Stomach smooth muscle (tissue), 2 donors: Measurements from ENCODE around the gene TRIM54.
A peak's percentile ranks its signal among the peaks of the same experiment; 100 is the strongest.
"Not testable (repeated sequence)": the region's sequence is repeated elsewhere in the genome, so short reads cannot be mapped to it uniquely, and the experiment has no call there.

Experiments used
- H3K27ac ChIP-seq: one replicate; pipeline ENCODE4 v1.7.0; 2013; ENCODE audit warnings: mild to moderate bottlenecking, low read length, inconsistent platforms
- H3K27me3 ChIP-seq, 2 donors: one replicate each; pipeline ENCODE4 v1.7.0; 2013; ENCODE audit warnings: low read length in 2 of 2; ENCODE audit not compliant: insufficient read depth in 2 of 2, control insufficient read depth in 1 of 2
- H3K36me3 ChIP-seq, 2 donors: one replicate each; pipeline ENCODE4 v1.7.0; 2013; ENCODE audit warnings: low read length in 2 of 2; ENCODE audit not compliant: control insufficient read depth in 2 of 2, insufficient read depth in 2 of 2
- H3K4me1 ChIP-seq: one replicate; pipeline ENCODE4 v1.7.0; 2013; ENCODE audit warnings: low read length; ENCODE audit not compliant: control insufficient read depth, insufficient read depth
- H3K4me3 ChIP-seq, 2 donors: one replicate each; pipeline ENCODE4 v1.7.0; 2013; ENCODE audit warnings: low read length in 2 of 2
- H3K9ac ChIP-seq, 2 donors: one replicate each; pipeline ENCODE4 v1.7.0; 2013; ENCODE audit warnings: low read length in 2 of 2, mild to moderate bottlenecking in 1 of 2
- H3K9me3 ChIP-seq, 2 donors: one replicate each; pipeline ENCODE4 v1.7.0; 2013; ENCODE audit warnings: low read length in 2 of 2; ENCODE audit not compliant: control insufficient read depth in 2 of 2
- donor health status: healthy.
- donor health status: Pancreatic carcinoma.

The TRIM54 gene

GRCh38 chr2:27258051-27258450 is 24.2 kb upstream of the TRIM54 start:
- Histone ChIP-seq H3K36me3 (no peaks in the 10 kb centered on the region), H3K4me3 (no peak overlapping the region), H3K27me3 (peaks cover 59 to 60% of the 10 kb centered on the region in 2 donors), H3K9ac (no peak overlapping the region), H3K4me1 (peaks cover 15% of the 10 kb centered on the region), H3K9me3 (no peaks in the 10 kb centered on the region), H3K27ac (no peak overlapping the region)

- Histone ChIP-seq H3K4me1 (peaks cover 36% of the 10 kb centered on the region), H3K4me3 (no peak overlapping the region), H3K27ac (no peak overlapping the region), H3K27me3 (peaks cover 71 to 79% of the 10 kb centered on the region in 2 donors), H3K9ac (no peak overlapping the region), H3K9me3 (no peaks in the 10 kb centered on the region), H3K36me3 (no peaks in the 10 kb centered on the region)
These were observed 20.8 kb upstream of the TRIM54 start for GRCh38 chr2:27261241-27261925.

GRCh38 chr2:27261926-27262298 is 20.3 kb upstream of the TRIM54 start:
- no peak overlapping the region for H3K27ac ChIP-seq
- no peaks in the 10 kb centered on the region for H3K9me3 ChIP-seq
- no peak overlapping the region for H3K9ac ChIP-seq
- peaks cover 70 to 79% of the 10 kb centered on the region in 2 donors for H3K27me3 ChIP-seq
- H3K4me1 ChIP-seq = peaks cover 36% of the 10 kb centered on the region
- no peaks in the 10 kb centered on the region for H3K36me3 ChIP-seq
- no peak overlapping the region for H3K4me3 ChIP-seq

- Histone ChIP-seq H3K9me3 (no peaks in the 10 kb centered on the region), H3K27ac (no peak within 1 kb of the TSS), H3K4me1 (peaks cover 36% of the 10 kb centered on the region), H3K4me3 (peak within 1 kb of the TSS; percentile 26 to 63), H3K27me3 (peaks cover 70 to 79% of the 10 kb centered on the region in 2 donors), H3K36me3 (no peaks in the 10 kb centered on the region), H3K9ac (no peak within 1 kb of the TSS)
These were observed 19.6 kb upstream of the TRIM54 start, which contains the start of gene SLC30A3 for GRCh38 chr2:27262379-27263286. Gene SLC30A3 (minus strand): TSS chr2:27263047. CDS start chr2:27262906, 141 bp downstream.

- no peak overlapping the region for H3K9ac ChIP-seq
- H3K27ac ChIP-seq = no peak overlapping the region
- peak overlapping the region; percentile 26 to 63 for H3K4me3 ChIP-seq
- H3K27me3 ChIP-seq = peaks cover 64 to 80% of the 10 kb centered on the region in 2 donors
- H3K9me3 ChIP-seq = no peaks in the 10 kb centered on the region
- no peaks in the 10 kb centered on the region for H3K36me3 ChIP-seq
- peaks cover 36% of the 10 kb centered on the region for H3K4me1 ChIP-seq
These were observed 18.7 kb upstream of the TRIM54 start for GRCh38 chr2:27263287-27264252.

- no peak overlapping the region for H3K9ac ChIP-seq
- H3K9me3 ChIP-seq = no peaks in the 10 kb centered on the region
- peaks cover 36% of the 10 kb centered on the region for H3K4me1 ChIP-seq
- peaks cover 62 to 76% of the 10 kb centered on the region in 2 donors for H3K27me3 ChIP-seq
- H3K4me3 ChIP-seq = peak overlapping the region; percentile 34 to 60
- no peak overlapping the region for H3K27ac ChIP-seq
- no peaks in the 10 kb centered on the region for H3K36me3 ChIP-seq
These were observed 17.9 kb upstream of the TRIM54 start for GRCh38 chr2:27264253-27264752.

GRCh38 chr2:27264753-27265535 is 17.3 kb upstream of the TRIM54 start:
- Histone ChIP-seq H3K4me1 (peaks cover 36% of the 10 kb centered on the region), H3K4me3 (peak overlapping the region; percentile 34 to 59), H3K27ac (no peak overlapping the region), H3K9me3 (no peaks in the 10 kb centered on the region), H3K36me3 (no peaks in the 10 kb centered on the region), H3K9ac (no peak overlapping the region), H3K27me3 (peaks cover 59 to 72% of the 10 kb centered on the region in 2 donors)

GRCh38 chr2:27265536-27265870 is 16.7 kb upstream of the TRIM54 start:
- Histone ChIP-seq H3K36me3 (no peaks in the 10 kb centered on the region), H3K27me3 (peaks cover 53 to 68% of the 10 kb centered on the region in 2 donors), H3K9me3 (no peaks in the 10 kb centered on the region), H3K9ac (no peak overlapping the region), H3K4me1 (peaks cover 36% of the 10 kb centered on the region), H3K4me3 (no peak overlapping the region), H3K27ac (no peak overlapping the region)

- H3K36me3 ChIP-seq, H3K4me3 ChIP-seq, H3K9ac ChIP-seq, H3K27ac ChIP-seq, H3K9me3 ChIP-seq: not testable (repeated sequence)
- H3K27me3 ChIP-seq = peaks cover 44 to 49% of the 10 kb centered on the region in 2 donors
- peaks cover 19% of the 10 kb centered on the region for H3K4me1 ChIP-seq
These were observed 13.9 kb upstream of the TRIM54 start for GRCh38 chr2:27268296-27268695.
